H1 (cell line): ENCODE results near the gene TRIM44. TPM values are rescaled to one million over a fixed set of nuclear protein-coding genes. Genes with fewer than 3 reads are reported as not detected.

Source experiments
- CTCF ChIA-PET: fragments of 300-600 bp; sonication (Branson Sonifier 250); formaldehyde crosslinking; loops from one replicate; lab custom pipeline; 2021; ENCODE audit not compliant: partially characterized antibody; lab: Charles Lee
- POLR2A ChIA-PET: fragments of 300-600 bp; sonication (Branson Sonifier 250); formaldehyde crosslinking; loops from one replicate; lab custom pipeline; 2021; ENCODE audit warnings: inconsistent platforms; ENCODE audit not compliant: partially characterized antibody; lab: Charles Lee
- DNase-seq, 2 experiments: peaks; one replicate each; pipeline versions ENCODE4 v3.0.0 to v3.0.0-alpha.2; 2010 to 2022; ENCODE audit warnings: low spot score in 2 of 2, low read depth in 1 of 2, mixed read lengths in 1 of 2
- FAIRE-seq: peaks from 2 replicates; lab custom pipeline; 2011; peaks lifted over from hg19 to GRCh38; lab: Jason Lieb, UNC
- H2AFZ ChIP-seq: 2 replicates; pipeline ENCODE4 v1.8.1; 2012; ENCODE audit warnings: low read length, inconsistent platforms
- H2AK5ac ChIP-seq: 2 replicates; pipeline ENCODE4 v1.6.1; 2013; ENCODE audit warnings: low read depth, low read length
- H2BK120ac ChIP-seq: replicated peaks from 2 replicates; pipeline ENCODE3; 2013; ENCODE audit warnings: low read depth, low read length, inconsistent platforms
- H2BK12ac ChIP-seq: 2 replicates; pipeline ENCODE4 v1.6.1; 2013; ENCODE audit warnings: low read depth, low read length
- H2BK15ac ChIP-seq: 2 replicates; pipeline ENCODE4 v1.6.1; 2013; ENCODE audit warnings: low read length
- H2BK20ac ChIP-seq: 2 replicates; pipeline ENCODE4 v1.6.1; 2013; ENCODE audit warnings: low read length
- H2BK5ac ChIP-seq: 2 replicates; pipeline ENCODE4 v1.6.1; 2013; ENCODE audit warnings: low read depth, low read length
- H3K14ac ChIP-seq: 2 replicates; pipeline ENCODE4 v1.6.1; 2013; ENCODE audit warnings: inconsistent platforms; ENCODE audit not compliant: insufficient read length
- H3K18ac ChIP-seq: 2 replicates; pipeline ENCODE4 v1.6.1; 2013; ENCODE audit warnings: low read length; ENCODE audit errors: extremely low read depth
- H3K23ac ChIP-seq: 2 replicates; pipeline ENCODE4 v1.6.1; 2013; ENCODE audit warnings: inconsistent platforms; ENCODE audit not compliant: insufficient read length
- H3K23me2 ChIP-seq: 2 replicates; pipeline ENCODE4 v1.6.1; 2013; ENCODE audit warnings: low read depth, low read length
- H3K27ac ChIP-seq: 2 replicates; pipeline ENCODE4 v1.6.1; 2011; ENCODE audit warnings: low read depth, low read length, inconsistent platforms
- H3K27me3 ChIP-seq, 4 experiments: replicated peaks in 1 of 4; 1 replicate in 1 of 4; 2 replicates in 3 of 4; pipeline versions ENCODE4 v1.6.1 to v1.8.1; 2011 to 2013; ENCODE audit warnings: low read length in 3 of 4, mild to moderate bottlenecking in 3 of 4, inconsistent platforms in 2 of 4, mixed read lengths in 2 of 4, moderate library complexity in 1 of 4; ENCODE audit not compliant: control insufficient read depth in 3 of 4, insufficient read depth in 3 of 4; ENCODE audit errors: extremely low read depth in 1 of 4
- H3K36me3 ChIP-seq, 4 experiments: 2 replicates each; pipeline versions ENCODE4 v1.6.1 to v1.8.1; 2011 to 2013; ENCODE audit warnings: mild to moderate bottlenecking in 4 of 4, low read length in 3 of 4, moderate library complexity in 2 of 4, control low read depth in 1 of 4, inconsistent platforms in 1 of 4; ENCODE audit not compliant: insufficient read depth in 4 of 4, control insufficient read depth in 2 of 4
- H3K4ac ChIP-seq: replicated peaks from 2 replicates; pipeline ENCODE3; 2013; ENCODE audit warnings: low read length, low read depth, mixed read lengths, inconsistent platforms; ENCODE audit not compliant: insufficient read length
- H3K4me1 ChIP-seq, 4 experiments: replicated peaks in 1 of 4; 1 replicate in 1 of 4; 2 replicates in 3 of 4; pipeline versions ENCODE4 v1.6.1 to v1.8.1; 2011 to 2013; ENCODE audit warnings: low read length in 3 of 4, inconsistent platforms in 2 of 4, mixed read lengths in 1 of 4; ENCODE audit not compliant: insufficient read depth in 4 of 4, control insufficient read depth in 3 of 4
- H3K4me2 ChIP-seq, 2 experiments: 2 replicates each; pipeline versions ENCODE4 v1.6.1 to v1.8.1; 2011 to 2013; ENCODE audit warnings: low read depth in 2 of 2, low read length in 2 of 2, control low read depth in 1 of 2, inconsistent platforms in 1 of 2, mild to moderate bottlenecking in 1 of 2; ENCODE audit not compliant: insufficient read depth in 1 of 2
- H3K4me3 ChIP-seq, 4 experiments: fragments of 200-600, 300-600 bp in 1 of 4; sonication (generic), shearing (Covaris generic), sonication (Bioruptor Twin) in 1 of 4; 2 replicates each; pipeline versions ENCODE4 v1.5.1 to v1.8.1; 2011 to 2016; ENCODE audit warnings: low read length in 4 of 4, low read depth in 3 of 4, control low read depth in 2 of 4, inconsistent platforms in 2 of 4, mild to moderate bottlenecking in 2 of 4, mixed read lengths in 1 of 4, moderate library complexity in 1 of 4; ENCODE audit not compliant: insufficient read depth in 2 of 4; ENCODE audit errors: extremely low read depth in 1 of 4
- H3K56ac ChIP-seq: replicated peaks from 2 replicates; pipeline ENCODE3; 2013; ENCODE audit warnings: low read depth, mild to moderate bottlenecking, mixed read lengths, low read length, inconsistent platforms; ENCODE audit not compliant: insufficient read length
- H3K79me1 ChIP-seq: 2 replicates; pipeline ENCODE4 v1.6.1; 2013; ENCODE audit warnings: low read depth, low read length, control low read depth
- H3K79me2 ChIP-seq, 2 experiments: 2 replicates each; pipeline versions ENCODE4 v1.6.1 to v1.8.1; 2012 to 2013; ENCODE audit warnings: low read length in 2 of 2, mild to moderate bottlenecking in 2 of 2, inconsistent platforms in 1 of 2; ENCODE audit not compliant: insufficient read depth in 2 of 2, control insufficient read depth in 1 of 2
- H3K9ac ChIP-seq, 4 experiments: replicated peaks in 1 of 4; 1 replicate in 1 of 4; 2 replicates in 3 of 4; pipeline versions ENCODE4 v1.6.1 to v1.8.1; 2011 to 2013; ENCODE audit warnings: low read depth in 3 of 4, low read length in 3 of 4, control low read depth in 2 of 4, mild to moderate bottlenecking in 2 of 4, moderate library complexity in 2 of 4, inconsistent platforms in 1 of 4; ENCODE audit errors: extremely low read depth in 1 of 4
- H3K9me3 ChIP-seq, 2 experiments: 2 replicates each; pipeline versions ENCODE4 v1.6.1 to v1.8.1; 2012 to 2013; ENCODE audit warnings: mild to moderate bottlenecking in 2 of 2, moderate library complexity in 2 of 2, control low read depth in 1 of 2, inconsistent platforms in 1 of 2, low read depth in 1 of 2, low read length in 1 of 2, mixed read lengths in 1 of 2; ENCODE audit not compliant: insufficient read depth in 2 of 2
- H4K20me1 ChIP-seq, 2 experiments: replicated peaks in 1 of 2; 2 replicates each; pipeline versions ENCODE3 to v1.8.1; 2011 to 2013; ENCODE audit warnings: inconsistent platforms in 2 of 2, low read length in 2 of 2, mild to moderate bottlenecking in 1 of 2; ENCODE audit not compliant: insufficient read depth in 2 of 2, control insufficient read depth in 1 of 2
- H4K5ac ChIP-seq: 2 replicates; pipeline ENCODE4 v1.6.1; 2013; ENCODE audit warnings: low read length, low read depth, mixed read lengths, inconsistent platforms; ENCODE audit not compliant: insufficient read length
- H4K8ac ChIP-seq: 2 replicates; pipeline ENCODE4 v1.8.0; 2013; ENCODE audit warnings: mild to moderate bottlenecking, moderate library complexity, low read length, inconsistent platforms; ENCODE audit not compliant: insufficient read depth; ENCODE audit errors: extremely low read depth
- H4K91ac ChIP-seq: replicated peaks from 2 replicates; pipeline ENCODE3; 2013; ENCODE audit warnings: low read length, mixed read lengths, inconsistent platforms; ENCODE audit not compliant: insufficient read length
- ASH2L ChIP-seq: fragments of 200-600, 300-600 bp; sonication (generic); IDR thresholded peaks from one replicate; pipeline ENCODE4 v1.7.1; 2017; ENCODE audit warnings: low read length
- CBX8 ChIP-seq: fragments of 300-800, 300-1000 bp; sonication (generic); IDR thresholded peaks from 2 replicates; pipeline ENCODE4 v1.7.1; 2016; ENCODE audit warnings: low read depth, low read length, borderline replicate concordance
- GABPA ChIP-seq: IDR thresholded peaks from 2 replicates; pipeline ENCODE4 v1.6.1; 2011; ENCODE audit warnings: mild to moderate bottlenecking, low read length, moderate library complexity, borderline replicate concordance; ENCODE audit not compliant: insufficient read depth
- SAP30 ChIP-seq: fragments of 300-600 bp; sonication (generic); IDR thresholded peaks from 2 replicates; pipeline ENCODE4 v1.7.1; 2012; ENCODE audit warnings: low read length, moderate library complexity, mild to moderate bottlenecking, inconsistent platforms; ENCODE audit not compliant: insufficient read depth, insufficient replicate concordance
- SP2 ChIP-seq: IDR thresholded peaks from 2 replicates; pipeline ENCODE4 v1.6.1; 2012; ENCODE audit warnings: mild to moderate bottlenecking, low read length, inconsistent platforms
- SRF ChIP-seq: IDR thresholded peaks from 2 replicates; pipeline ENCODE4 v1.6.1; 2011; ENCODE audit warnings: mild to moderate bottlenecking, low read depth, low read length, moderate library complexity
- TAF1 ChIP-seq: IDR thresholded peaks from 2 replicates; pipeline ENCODE4 v1.6.1; 2011; ENCODE audit warnings: mild to moderate bottlenecking, low read depth, low read length
- YY1 ChIP-seq: IDR thresholded peaks from 2 replicates; pipeline ENCODE4 v1.6.1; 2011; ENCODE audit warnings: low read depth, mild to moderate bottlenecking, low read length
- WGBS, 2 experiments: shearing (Covaris generic) in 1 of 2; methylation state at CpG; one replicate each; pipeline versions ENCODE4 v1.1.6 to v1.1.7; 2013 to 2015; ENCODE audit warnings: low lambda C conversion rate in 2 of 2, mixed read lengths in 2 of 2, inconsistent platforms in 1 of 2, low coverage in 1 of 2, missing lambda C conversion rate in 1 of 2; ENCODE audit not compliant: insufficient replicate concordance in 2 of 2, insufficient coverage in 1 of 2, insufficient read length in 1 of 2; ENCODE audit errors: extremely low coverage in 1 of 2, missing lambda C conversion rate in 1 of 2; 5-methylcytosine and 5-hydroxymethylcytosine counted together
- polyA plus RNA-seq, 7 experiments: library from polyadenylated mRNA; depleted of rRNA in 3 of 7; stranded (reverse) in 5 of 7; unstranded in 2 of 7; fragments of >200 nt in 5 of 7; fragments of 200-250 nt in 2 of 7; gene quantifications; 1 replicate in 5 of 7; 2 replicates in 1 of 7; 4 replicates in 1 of 7; pipeline versions ENCODE4 v1.2.1 to v1.2.3, GENCODE V29; 2011 to 2013; ENCODE audit warnings: missing spikeins in 2 of 7, mixed read lengths in 2 of 7
- total RNA-seq: library from RNA; stranded (reverse); fragmentation: NEBNext Ultra II Directional; extraction: Animal tissue kit (Norgen Biotek cat#: 25700); gene quantifications from 2 replicates; pipeline ENCODE4 v1.2.1, GENCODE V29; 2021
- TF ChIP-seq, protein P1 (sequence below): IDR thresholded peaks from 2 replicates; pipeline ENCODE4 v1.6.1; 2012; ENCODE audit warnings: low read length, inconsistent platforms
- TF ChIP-seq, protein P2 (sequence below): IDR thresholded peaks from 2 replicates; pipeline ENCODE4 v1.6.1; 2012; ENCODE audit warnings: inconsistent platforms
- TF ChIP-seq, protein P3 (sequence below): IDR thresholded peaks from 2 replicates; pipeline ENCODE4 v1.6.1; 2011; ENCODE audit warnings: low read depth, mild to moderate bottlenecking, low read length; ENCODE audit not compliant: insufficient read depth

The TRIM44 gene
- total and polyA plus RNA-seq, 2 of the 8 experiments (the other 6 are each of a cell fraction or from before 2014, with no cell fraction given), result 13.9 to 34.4 TPM

DNA sequence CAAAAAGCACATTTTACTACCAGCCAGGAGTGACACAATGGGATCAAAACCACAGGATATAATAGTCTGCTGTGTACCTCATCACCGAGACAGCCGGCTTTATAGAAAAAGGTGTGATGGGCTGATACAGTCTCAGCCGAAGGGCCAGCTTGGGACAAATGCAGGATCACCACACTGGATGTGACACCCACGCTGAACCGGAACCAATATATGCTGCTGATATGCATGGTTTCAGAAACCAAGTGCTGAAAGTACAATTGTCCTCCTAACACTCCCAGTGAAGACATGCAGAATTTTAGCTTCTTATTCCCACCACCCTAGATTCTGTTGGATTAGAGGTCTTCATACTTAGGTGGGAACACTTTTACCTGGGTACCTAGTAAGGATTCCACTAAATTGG is 184.3 kb downstream of the TRIM44 start:
- H3K14ac ChIP-seq, result no peak overlapping the region
- H3K27me3 ChIP-seq, result no peaks in the 10 kb centered on the region
- FAIRE-seq (no peak), DNase-seq (no peak)
- H3K56ac ChIP-seq, result no peak overlapping the region
- H3K27ac ChIP-seq, result no peak overlapping the region
- H3K79me1 ChIP-seq, result no peaks in the 10 kb centered on the region
- H2BK12ac ChIP-seq, result 0 out of 2 replicates have a peak overlapping the region, but pooled peaks have one; percentile 20
- 96% methylated on average over 5 of the region's 5 CpGs; no CpG with 5 or more reads in 1 of the 2 experiments for WGBS, 2 experiments
- no peak overlapping the region for H3K4me3 ChIP-seq
- no peak overlapping the region for H3K4me2 ChIP-seq
- H4K8ac ChIP-seq, result no peak overlapping the region
- H2BK15ac ChIP-seq, result no peak overlapping the region
- H3K23me2 ChIP-seq, result no peaks in the 10 kb centered on the region
- H4K5ac ChIP-seq, result no peak overlapping the region
- H3K4ac ChIP-seq, result no peak overlapping the region
- H3K9me3 ChIP-seq, result no peaks in the 10 kb centered on the region
- ChIA-PET POLR2A (no interaction called here), CTCF (interaction anchor here (1.5 to 2.8 kb wide), 2 partner anchors 25 to 285 kb away, joined by 3 to 14 read pairs; no protein-coding TSS in a partner anchor)
- H2BK20ac ChIP-seq, result no peak overlapping the region
- no peak overlapping the region for H3K18ac ChIP-seq
- H3K23ac ChIP-seq, result no peak overlapping the region
- H2BK120ac ChIP-seq, result no peak overlapping the region
- no peak overlapping the region for H3K9ac ChIP-seq
- no peak overlapping the region for H2BK5ac ChIP-seq
- no peak overlapping the region for H2AFZ ChIP-seq
- H3K79me2 ChIP-seq, result no peaks in the 10 kb centered on the region
- 0 out of 2 replicates have a peak overlapping the region, but pooled peaks have one; percentile 24 for H2AK5ac ChIP-seq
- H4K91ac ChIP-seq, result no peak overlapping the region
- H3K36me3 ChIP-seq, result no peaks in the 10 kb centered on the region
- H3K4me1 ChIP-seq, result no peaks in the 10 kb centered on the region
- H4K20me1 ChIP-seq, result no peaks in the 10 kb centered on the region
- no peak for TF ChIP-seq GABPA
- TF ChIP-seq, protein P1, sequence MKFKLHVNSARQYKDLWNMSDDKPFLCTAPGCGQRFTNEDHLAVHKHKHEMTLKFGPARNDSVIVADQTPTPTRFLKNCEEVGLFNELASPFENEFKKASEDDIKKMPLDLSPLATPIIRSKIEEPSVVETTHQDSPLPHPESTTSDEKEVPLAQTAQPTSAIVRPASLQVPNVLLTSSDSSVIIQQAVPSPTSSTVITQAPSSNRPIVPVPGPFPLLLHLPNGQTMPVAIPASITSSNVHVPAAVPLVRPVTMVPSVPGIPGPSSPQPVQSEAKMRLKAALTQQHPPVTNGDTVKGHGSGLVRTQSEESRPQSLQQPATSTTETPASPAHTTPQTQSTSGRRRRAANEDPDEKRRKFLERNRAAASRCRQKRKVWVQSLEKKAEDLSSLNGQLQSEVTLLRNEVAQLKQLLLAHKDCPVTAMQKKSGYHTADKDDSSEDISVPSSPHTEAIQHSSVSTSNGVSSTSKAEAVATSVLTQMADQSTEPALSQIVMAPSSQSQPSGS, result no peak
- TF ChIP-seq SRF, result no peak
- no peak for TF ChIP-seq YY1
- TF ChIP-seq ASH2L, result no peak
- no peak for TF ChIP-seq SP2
- TF ChIP-seq, protein P2, sequence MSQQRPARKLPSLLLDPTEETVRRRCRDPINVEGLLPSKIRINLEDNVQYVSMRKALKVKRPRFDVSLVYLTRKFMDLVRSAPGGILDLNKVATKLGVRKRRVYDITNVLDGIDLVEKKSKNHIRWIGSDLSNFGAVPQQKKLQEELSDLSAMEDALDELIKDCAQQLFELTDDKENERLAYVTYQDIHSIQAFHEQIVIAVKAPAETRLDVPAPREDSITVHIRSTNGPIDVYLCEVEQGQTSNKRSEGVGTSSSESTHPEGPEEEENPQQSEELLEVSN, result no peak
- no peak for TF ChIP-seq TAF1
- no peak for TF ChIP-seq CBX8
- TF ChIP-seq SAP30, result no peak
- TF ChIP-seq, protein P3, sequence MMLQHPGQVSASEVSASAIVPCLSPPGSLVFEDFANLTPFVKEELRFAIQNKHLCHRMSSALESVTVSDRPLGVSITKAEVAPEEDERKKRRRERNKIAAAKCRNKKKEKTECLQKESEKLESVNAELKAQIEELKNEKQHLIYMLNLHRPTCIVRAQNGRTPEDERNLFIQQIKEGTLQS, result no peak
